Lung (tissue), 12 donors: ENCODE measurements around the gene F2RL2. TPM values are rescaled to one million over a fixed set of nuclear protein-coding genes. Genes with fewer than 3 reads are reported as not detected.

ENCODE experiments used
- ATAC-seq: fragments of 200-7000 bp; cut with Tn5 transposase; one replicate; pipeline ENCODE4 v1.9.1; 2020; ENCODE audit warnings: moderate number of reproducible peaks; ENCODE audit not compliant: insufficient read depth, low FRiP score
- DNase-seq, 3 donors: peaks; one replicate each; pipeline ENCODE4 v3.0.0-alpha.2; 2013 to 2017
- H3K27ac ChIP-seq, 2 donors: one replicate each; pipeline ENCODE4 v1.5.1; 2013; ENCODE audit warnings: mild to moderate bottlenecking in 2 of 2, moderate library complexity in 2 of 2, control low read depth in 1 of 2, inconsistent platforms in 1 of 2, low read depth in 1 of 2, low read length in 1 of 2
- H3K27me3 ChIP-seq, 3 donors: one replicate each; pipeline ENCODE4 v1.5.1; 2013; ENCODE audit warnings: low read length in 2 of 3; ENCODE audit not compliant: control insufficient read depth in 3 of 3, insufficient read depth in 3 of 3
- H3K36me3 ChIP-seq, 4 donors: one replicate each; pipeline ENCODE4 v1.5.1; 2013; ENCODE audit warnings: low read length in 4 of 4, mild to moderate bottlenecking in 1 of 4, moderate library complexity in 1 of 4; ENCODE audit not compliant: control insufficient read depth in 4 of 4, insufficient read depth in 4 of 4
- H3K4me1 ChIP-seq, 5 donors: one replicate each; pipeline ENCODE4 v1.5.1; 2013; ENCODE audit warnings: low read length in 5 of 5, mild to moderate bottlenecking in 2 of 5, moderate library complexity in 1 of 5; ENCODE audit not compliant: control insufficient read depth in 5 of 5, insufficient read depth in 5 of 5
- H3K4me3 ChIP-seq: one replicate; pipeline ENCODE4 v1.5.1; 2013; ENCODE audit warnings: mild to moderate bottlenecking, control low read depth, moderate library complexity
- H3K9ac ChIP-seq, 2 donors: one replicate each; pipeline ENCODE4 v1.5.1; 2013; ENCODE audit warnings: low read length in 2 of 2, control low read depth in 1 of 2; ENCODE audit not compliant: insufficient read depth in 1 of 2
- H3K9me3 ChIP-seq, 4 donors: one replicate each; pipeline ENCODE4 v1.5.1; 2013; ENCODE audit warnings: low read length in 3 of 4, mild to moderate bottlenecking in 1 of 4, moderate library complexity in 1 of 4; ENCODE audit not compliant: control insufficient read depth in 4 of 4, insufficient read depth in 3 of 4
- CTCF ChIP-seq: IDR thresholded peaks from 2 replicates; pipeline ENCODE4 v1.5.1; 2012; ENCODE audit warnings: mild to moderate bottlenecking; ENCODE audit errors: control extremely low read depth, extremely low read depth
- WGBS, 2 donors: extraction: QIAGEN DNeasy Blood & Tissue Kit; methylation state at CpG; one replicate each; pipeline ENCODE4 v1.1.7; 2013; 5-methylcytosine and 5-hydroxymethylcytosine counted together
- polyA plus RNA-seq, 2 donors: library from polyadenylated mRNA; stranded (reverse); fragments of 200-250 nt; gene quantifications; one replicate each; pipeline ENCODE4 v1.2.1, GENCODE V29; 2013
- total RNA-seq, 2 donors: library from RNA; depleted of rRNA in 1 of 2; stranded (reverse); fragments of >200 nt in 1 of 2; gene quantifications; one replicate each; pipeline ENCODE4 v1.2.1, GENCODE V29; 2014 to 2021
- donor health status: control.
- donor health status: control.
- donor health status: Bipolar disorder and iron deficiency.
- donor health status: healthy.
- donor health status: DM: yes; HTN: yes; CAD: no.

The F2RL2 gene
- total and polyA plus RNA-seq, 4 donors, result 0.07 to 0.80 (median 0.33) TPM

GRCh38 chr5:76642390-76643040 is 19.3 kb upstream of the F2RL2 start:
- Histone ChIP-seq H3K27ac (no peak overlapping the region), H3K9me3 (no peaks in the 10 kb centered on the region), H3K9ac (no peak overlapping the region), H3K4me1 (no peaks in the 10 kb centered on the region), H3K27me3 (no peaks in the 10 kb centered on the region), H3K36me3 (peaks cover 0 to 5% (median 0%) of the 10 kb centered on the region in 4 donors), H3K4me3 (no peak overlapping the region)
- no peak for DNase-seq
- no peak for TF ChIP-seq CTCF
- WGBS, 2 donors, result 92 to 93% methylated on average over 6 of the region's 6 CpGs
- ATAC-seq, result no peak

- TF ChIP-seq CTCF, result peak; percentile 54
- ATAC-seq (no peak), DNase-seq (peak; percentile 70 to 83 (median 78))
- peaks cover 0 to 5% (median 0%) of the 10 kb centered on the region in 4 donors for H3K36me3 ChIP-seq
- no peak overlapping the region for H3K9ac ChIP-seq
- H3K27me3 ChIP-seq, result no peaks in the 10 kb centered on the region
- no peaks in the 10 kb centered on the region for H3K4me1 ChIP-seq
- H3K9me3 ChIP-seq, result no peaks in the 10 kb centered on the region
- no peak overlapping the region for H3K27ac ChIP-seq
- H3K4me3 ChIP-seq, result no peak overlapping the region
- 21 to 31% methylated on average over 1 of the region's 1 CpG for WGBS, 2 donors
Observed at GRCh38 chr5:76641514-76642120, 18.4 kb upstream of the F2RL2 start.

GRCh38 chr5:76638479-76638878 is 15.3 kb upstream of the F2RL2 start:
- 36 to 62% methylated on average over 1 of the region's 1 CpG for WGBS, 2 donors
- Histone ChIP-seq H3K27me3 (no peaks in the 10 kb centered on the region), H3K9ac (no peak overlapping the region), H3K36me3 (peaks cover 0 to 5% (median 0%) of the 10 kb centered on the region in 4 donors), H3K4me3 (no peak overlapping the region), H3K4me1 (peaks cover 0 to 1% (median 0%) of the 10 kb centered on the region in 5 donors), H3K9me3 (no peaks in the 10 kb centered on the region), H3K27ac (no peak overlapping the region)
- no peak for TF ChIP-seq CTCF
- no peak for DNase-seq
- no peak for ATAC-seq
